Endothelial cell of umbilical vein (primary cell): ENCODE data around the gene C7orf33. TPM values are rescaled to one million over a fixed set of nuclear protein-coding genes. Genes with fewer than 3 reads are reported as not detected.
A peak's percentile ranks its signal among the peaks of the same experiment; 100 is the strongest.

Experiments used
- BruUV-seq: library from RNA; stranded (reverse); fragments of 400-500 nt; replicated peaks from 2 replicates; lab custom pipeline; 2021; lab: Mats Ljungman, UMichigan
- CTCF ChIA-PET: fragments of 300-600, 350-600 bp; sonication (Branson Sonifier 250); formaldehyde crosslinking; loops from one replicate; lab custom pipeline; 2021; ENCODE audit warnings: antibody characterized with exemption, inconsistent platforms; lab: Charles Lee
- POLR2A ChIA-PET: fragments of 300-600, 350-600 bp; sonication (Branson Sonifier 250); formaldehyde crosslinking; loops from one replicate; lab custom pipeline; 2021; ENCODE audit warnings: antibody characterized with exemption, inconsistent platforms; lab: Charles Lee
- DNase-seq: peaks from one replicate; pipeline ENCODE4 v3.0.0-alpha.2; 2011; ENCODE audit warnings: low read depth, low spot score
- FAIRE-seq: peaks from 2 replicates; lab custom pipeline; 2011; peaks lifted over from hg19 to GRCh38; lab: Jason Lieb, UNC
- H2AFZ ChIP-seq: 2 replicates; pipeline ENCODE4 v1.6.0; 2012; ENCODE audit warnings: low read depth, low read length, control low read depth, inconsistent platforms
- H3K27ac ChIP-seq: 2 replicates; pipeline ENCODE4 v1.5.1; 2011; ENCODE audit warnings: low read depth, mild to moderate bottlenecking, control low read depth, low read length, moderate library complexity; ENCODE audit not compliant: insufficient read depth
- H3K27me3 ChIP-seq, 2 experiments: 2 replicates each; pipeline versions ENCODE4 v1.6.0 to v1.6.1; 2011; ENCODE audit warnings: low read length in 2 of 2, mixed read lengths in 1 of 2; ENCODE audit not compliant: control insufficient read depth in 2 of 2, insufficient read depth in 2 of 2
- H3K36me3 ChIP-seq, 2 experiments: 2 replicates in 1 of 2; 3 replicates in 1 of 2; pipeline ENCODE4 v1.5.1; 2011; ENCODE audit warnings: low read length in 2 of 2, mild to moderate bottlenecking in 1 of 2, moderate library complexity in 1 of 2; ENCODE audit not compliant: control insufficient read depth in 2 of 2, insufficient read depth in 2 of 2; ENCODE audit errors: extremely low read depth in 1 of 2
- H3K4me1 ChIP-seq: 3 replicates; pipeline ENCODE4 v1.5.1; 2011; ENCODE audit warnings: mild to moderate bottlenecking, low read length; ENCODE audit not compliant: control insufficient read depth, insufficient read depth; ENCODE audit errors: extremely low read depth
- H3K4me2 ChIP-seq: 2 replicates; pipeline ENCODE4 v1.6.1; 2011; ENCODE audit warnings: low read length, control low read depth, mixed read lengths; ENCODE audit not compliant: insufficient read depth
- H3K4me3 ChIP-seq, 3 experiments: fragments of 200-600 bp in 1 of 3; sonication (generic), shearing (Covaris generic) in 1 of 3; replicated peaks in 1 of 3; 2 replicates each; pipeline ENCODE4 v1.5.1; 2011 to 2016; ENCODE audit warnings: control low read depth in 3 of 3, low read length in 3 of 3, mild to moderate bottlenecking in 2 of 3, inconsistent platforms in 1 of 3, low read depth in 1 of 3, moderate library complexity in 1 of 3; ENCODE audit not compliant: insufficient read depth in 1 of 3
- H3K79me2 ChIP-seq: 2 replicates; pipeline ENCODE4 v1.6.0; 2012; ENCODE audit warnings: low read length, inconsistent platforms; ENCODE audit not compliant: control insufficient read depth, insufficient read depth
- H3K9ac ChIP-seq: replicated peaks from 2 replicates; pipeline ENCODE3; 2011; ENCODE audit warnings: low read length, control low read depth; ENCODE audit not compliant: insufficient read depth; ENCODE audit errors: extremely low read depth
- H3K9me1 ChIP-seq: replicated peaks from 3 replicates; pipeline ENCODE4 v1.6.0; 2011; ENCODE audit warnings: mild to moderate bottlenecking, low read length; ENCODE audit not compliant: control insufficient read depth, insufficient read depth; ENCODE audit errors: extremely low read depth
- H3K9me3 ChIP-seq: replicated peaks from 2 replicates; pipeline ENCODE4 v1.5.1; 2012; ENCODE audit warnings: low read length, inconsistent platforms; ENCODE audit not compliant: control insufficient read depth, insufficient read depth
- H4K20me1 ChIP-seq: replicated peaks from 2 replicates; pipeline ENCODE3; 2011; ENCODE audit warnings: mild to moderate bottlenecking, low read length; ENCODE audit not compliant: control insufficient read depth, insufficient read depth; ENCODE audit errors: extremely low read depth
- CTCF ChIP-seq, 2 donors: IDR thresholded peaks; 1 replicate in 1 of 2; 2 replicates in 1 of 2; pipeline ENCODE4 v1.5.1; 2011; ENCODE audit warnings: low read length in 2 of 2, mild to moderate bottlenecking in 2 of 2, moderate library complexity in 2 of 2, control low read depth in 1 of 2, inconsistent platforms in 1 of 2, low read depth in 1 of 2; ENCODE audit not compliant: insufficient read depth in 1 of 2; ENCODE audit errors: extremely low read depth in 1 of 2
- JUN ChIP-seq: IDR thresholded peaks from 2 replicates; pipeline ENCODE4 v1.6.1; 2011; ENCODE audit warnings: borderline replicate concordance, low read depth; ENCODE audit not compliant: insufficient read length, insufficient read depth
- MYC ChIP-seq: IDR thresholded peaks from one replicate; pipeline ENCODE4 v1.6.1; 2011; ENCODE audit warnings: mild to moderate bottlenecking, low read depth, low read length
- POLR2AphosphoS5 ChIP-seq: IDR thresholded peaks from 2 replicates; pipeline ENCODE4 v1.6.1; 2012; ENCODE audit warnings: low read depth, mild to moderate bottlenecking, control low read depth, low read length, moderate library complexity; ENCODE audit not compliant: insufficient read depth
- dilution Hi-C: fragments of 300-500 bp; cut with MboI; formaldehyde crosslinking; loops from one replicate; pipeline ENCODE4 v1.15.0; 2019; ENCODE audit warnings: low sequenced_read_pairs; ENCODE audit not compliant: extremely low pct_ligation_motif_present
- intact Hi-C: fragments of 100-400 bp; cut with micrococcal nuclease; formaldehyde crosslinking; loops from one replicate; pipeline ENCODE4 v1.10.0; 2022
- polyA plus RNA-seq, 4 experiments: library from polyadenylated mRNA; depleted of rRNA in 3 of 4; stranded (reverse) in 3 of 4; unstranded in 1 of 4; fragments of >200 nt; gene quantifications; 2 replicates each; pipeline versions ENCODE4 v1.2.1 to v1.2.3, GENCODE V29; 2011 to 2012; ENCODE audit warnings: missing spikeins in 1 of 4
- total RNA-seq: library from RNA; stranded (reverse); gene quantifications from 2 replicates; pipeline ENCODE4 v1.2.3, GENCODE V29; 2021

Gene C7orf33
- total and polyA plus RNA-seq, 2 donors (not counting 3 experiments of a cell fraction or from before 2014, with no cell fraction given), result not detected

- Histone ChIP-seq H3K27ac (no peak overlapping the region), H2AFZ (no peak overlapping the region), H3K4me2 (no peak overlapping the region), H3K9ac (no peak overlapping the region), H3K4me3 (no peak overlapping the region), H4K20me1 (no peaks in the 10 kb centered on the region), H3K36me3 (no peaks in the 10 kb centered on the region), H3K27me3 (no peaks in the 10 kb centered on the region), H3K79me2 (no peaks in the 10 kb centered on the region), H3K4me1 (no peaks in the 10 kb centered on the region), H3K9me1 (no peaks in the 10 kb centered on the region), H3K9me3 (no peaks in the 10 kb centered on the region)
- intact Hi-C loops (loop anchor here (1.0 to 10.0 kb wide), 6 partner anchors 121 to 519 kb away; partner anchors contain the start of genes EZH2 and ZNF786), dilution Hi-C loops (no loop called here)
- POLR2A ChIA-PET, result no interaction called here
- CTCF ChIA-PET, result interaction anchor here (0.6 to 2.9 kb wide), 17 partner anchors 8 to 394 kb away, joined by 3 to 35 read pairs (median 6); partner anchors contain the start of gene CUL1
- DNase-seq (peak; percentile 71), FAIRE-seq (peak; percentile 97)
- no peak for TF ChIP-seq MYC
- no peak for TF ChIP-seq JUN
- peak; percentile 81 to 82 for TF ChIP-seq CTCF (IDR thresholded peaks at IDR 0.05; ENCODE audit: extremely low read depth in 1 of 2, insufficient read depth in 1 of 2, low read depth in 1 of 2, low read length in 2 of 2)
- no TSS peak for BruUV-seq
Measured at GRCh38 chr7:148575640-148576411, 14.7 kb upstream of the C7orf33 start.

- TF ChIP-seq MYC (no peak), POLR2AphosphoS5 (no peak)
- Histone ChIP-seq H3K9ac (no peak overlapping the region), H3K9me3 (no peaks in the 10 kb centered on the region), H3K79me2 (no peaks in the 10 kb centered on the region), H3K36me3 (no peaks in the 10 kb centered on the region), H3K4me2 (no peak overlapping the region), H4K20me1 (no peaks in the 10 kb centered on the region), H2AFZ (no peak overlapping the region), H3K4me3 (no peak overlapping the region), H3K27me3 (no peaks in the 10 kb centered on the region), H3K9me1 (no peaks in the 10 kb centered on the region), H3K4me1 (no peaks in the 10 kb centered on the region), H3K27ac (no peak overlapping the region)
- intact Hi-C loops (loop anchor here (5.0 to 10.0 kb wide), 4 partner anchors 195 to 515 kb away; partner anchors contain the start of genes EZH2 and ZNF786), dilution Hi-C loops (no loop called here)
- ChIA-PET CTCF (no interaction called here), POLR2A (no interaction called here)
- no TSS peak for BruUV-seq
- no peak for DNase-seq
- no peak for FAIRE-seq
Measured at GRCh38 chr7:148579366-148579765, 11.2 kb upstream of the C7orf33 start.
